Stimulated activated naive CD4-positive, alpha-beta T cell treated with Interleukin-2 at 50 U/mL for 16 hours (primary cell): ENCODE data around the gene CPNE2.
"Not testable (repeated sequence)": the region's sequence is repeated elsewhere in the genome, so short reads cannot be mapped to it uniquely, and the experiment has no call there.

Experiments used
- DNase-seq: peaks from one replicate; lab custom pipeline; 2025; lab: John Stamatoyannopoulos, UW

CPNE2 gene

DNA sequence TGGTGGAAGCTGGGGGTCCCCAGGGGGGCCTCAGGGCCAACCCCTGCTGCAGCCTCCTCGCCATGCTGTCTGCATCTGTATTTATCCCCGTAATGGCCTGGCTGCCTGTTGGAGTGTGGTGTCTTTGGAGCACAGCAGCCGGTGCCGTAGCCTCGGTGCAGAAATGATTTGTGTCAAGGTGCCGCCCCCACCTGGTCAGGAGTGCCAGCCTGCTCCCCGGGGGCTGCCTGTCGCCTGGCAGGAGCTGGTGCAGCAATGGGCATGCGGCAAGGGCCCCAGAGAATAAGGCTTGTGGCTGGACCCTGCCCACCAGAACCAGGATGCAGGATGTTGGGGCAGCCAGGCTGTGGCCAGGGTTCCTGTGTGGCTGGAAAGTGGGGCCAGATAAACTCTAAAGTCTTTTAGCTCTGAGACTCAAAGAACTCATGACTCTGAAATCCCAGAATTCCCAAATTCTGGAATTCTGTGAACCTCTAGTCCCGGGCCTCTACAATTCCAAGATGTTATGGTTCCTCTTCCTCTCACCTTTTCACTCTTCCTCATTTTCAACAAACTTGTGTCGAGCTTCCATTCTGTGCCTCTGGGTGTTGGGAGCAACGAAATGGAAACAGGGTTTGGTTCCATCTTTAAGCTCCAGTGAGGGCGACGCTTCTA, 5.9 kb downstream of the CPNE2 start:
- DNase-seq = no peak

DNA sequence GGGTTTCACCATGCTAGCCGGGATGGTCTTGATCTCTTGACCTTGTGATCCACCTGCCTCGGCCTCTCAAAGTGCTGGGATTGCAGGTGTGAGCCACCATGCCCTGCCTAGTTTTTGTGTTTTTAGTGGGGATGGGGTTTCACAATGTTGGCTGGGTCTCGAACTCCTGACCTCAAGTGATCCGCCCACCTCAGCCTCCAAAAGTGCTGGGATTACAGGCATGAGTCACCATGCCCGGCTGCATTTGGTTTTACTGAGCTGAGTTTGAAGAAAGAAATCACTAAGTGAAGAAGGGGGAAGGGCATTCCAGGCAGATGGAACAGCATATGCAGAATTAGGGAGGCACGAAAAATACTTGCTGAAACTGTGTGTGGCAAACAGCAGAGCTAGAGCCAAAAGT, 7.6 kb downstream of the CPNE2 start:
- DNase-seq = not testable (repeated sequence)

DNA sequence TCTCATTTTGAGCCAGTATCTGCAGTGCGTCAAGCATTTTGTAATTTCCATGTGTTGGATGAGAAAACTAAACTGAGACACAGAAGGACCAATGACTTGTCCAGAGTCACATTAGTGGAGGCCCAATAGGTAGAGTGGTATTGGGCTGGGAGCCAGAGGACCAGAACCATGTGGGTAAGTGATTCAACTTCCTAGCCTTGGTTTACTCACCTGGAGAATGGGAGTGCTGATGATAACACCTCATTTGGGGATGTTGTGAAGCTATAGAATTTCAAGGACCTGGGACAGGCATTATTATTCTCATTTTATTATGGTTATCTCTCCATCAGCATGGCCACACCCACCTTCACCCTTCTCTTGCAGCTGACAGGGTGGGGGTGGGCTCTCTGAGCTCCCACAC, 8.1 kb downstream of the CPNE2 start:
- DNase-seq = no peak

DNA sequence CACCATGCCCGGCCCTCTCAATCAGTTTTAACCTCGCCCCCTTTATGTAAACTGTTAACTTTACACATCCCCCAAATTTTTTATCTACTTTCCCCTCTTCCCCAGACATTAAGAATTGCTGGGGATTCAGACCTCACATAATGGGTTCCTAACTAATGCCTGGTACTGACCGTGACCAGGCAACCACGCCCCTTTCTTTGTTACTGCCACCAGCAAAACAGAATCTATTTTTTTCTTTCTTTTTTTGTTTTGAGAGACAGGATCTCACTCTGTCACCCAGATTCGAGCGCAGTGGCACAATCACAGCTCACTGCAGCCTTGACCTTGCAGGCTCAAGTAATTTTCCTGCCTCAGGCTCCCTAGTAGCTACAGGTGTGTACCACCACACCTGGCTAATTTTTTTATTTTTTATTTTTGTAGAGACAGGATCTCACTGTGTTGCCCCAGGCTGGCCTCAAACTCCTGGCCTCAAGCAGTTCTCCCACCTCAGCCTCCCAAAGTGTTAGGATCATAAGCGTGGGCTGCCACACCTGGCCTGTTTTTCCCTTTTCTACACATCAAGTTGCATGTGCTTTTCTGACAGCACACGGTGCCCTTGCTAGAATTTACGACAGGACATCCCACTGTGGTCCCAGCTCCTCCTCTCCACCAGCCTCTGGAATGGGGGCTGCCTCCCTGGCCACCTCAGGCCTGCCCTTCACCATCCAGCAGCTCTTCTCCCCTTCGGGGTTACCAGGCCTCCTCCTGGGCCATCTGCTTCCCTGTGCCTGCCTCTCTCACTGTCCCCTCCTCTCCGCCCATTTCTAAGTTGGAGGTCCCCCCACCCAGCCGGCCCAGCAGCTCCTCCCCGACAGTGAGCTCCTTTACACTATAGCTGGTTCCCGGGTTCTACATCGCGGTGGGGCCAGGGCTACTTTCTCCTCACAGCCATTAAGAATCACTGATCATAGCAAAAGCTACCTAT, 10.8 kb downstream of the CPNE2 start:
- DNase-seq = no peak

DNA sequence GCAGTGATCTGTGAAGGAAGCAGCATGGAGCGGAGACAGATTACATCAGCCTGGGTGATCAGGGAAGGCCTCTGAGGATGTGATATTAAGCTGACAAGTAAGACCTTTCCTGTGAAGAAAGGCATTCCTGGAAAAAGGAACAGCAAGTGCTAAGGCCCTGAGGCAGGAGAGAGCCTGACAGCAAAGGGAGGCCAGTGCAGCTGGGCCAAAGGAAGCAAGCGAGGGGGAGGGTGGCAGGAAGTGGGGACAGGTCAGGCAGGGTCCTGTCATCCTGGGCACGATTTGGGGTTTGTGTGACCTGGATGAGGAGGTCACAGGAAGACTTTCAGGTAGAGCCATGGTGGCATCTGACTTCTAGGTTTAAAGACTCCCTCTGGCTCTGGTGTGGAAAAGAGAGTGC, 12.3 kb downstream of the CPNE2 start:
- no peak for DNase-seq

DNA sequence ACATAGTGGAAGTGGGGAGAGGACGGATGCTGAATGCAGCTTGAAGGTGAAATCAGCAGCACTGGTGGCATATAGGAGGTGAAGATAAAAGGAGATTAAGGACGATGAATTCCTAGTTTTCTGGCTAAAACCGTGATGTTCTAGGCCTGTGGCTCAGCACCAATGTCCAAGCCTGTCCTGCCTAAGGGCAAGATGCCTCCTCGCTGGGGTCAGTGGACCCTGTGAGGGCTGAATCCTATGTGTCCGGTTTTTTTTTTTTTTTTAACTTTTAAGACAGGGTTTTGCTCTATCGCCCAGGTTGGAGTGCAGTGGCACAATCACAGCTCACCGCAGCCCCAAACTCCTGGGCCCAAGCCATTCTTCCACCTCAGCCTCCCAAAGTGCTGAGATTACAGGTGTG, 12.8 kb downstream of the CPNE2 start:
- DNase-seq = no peak

DNA sequence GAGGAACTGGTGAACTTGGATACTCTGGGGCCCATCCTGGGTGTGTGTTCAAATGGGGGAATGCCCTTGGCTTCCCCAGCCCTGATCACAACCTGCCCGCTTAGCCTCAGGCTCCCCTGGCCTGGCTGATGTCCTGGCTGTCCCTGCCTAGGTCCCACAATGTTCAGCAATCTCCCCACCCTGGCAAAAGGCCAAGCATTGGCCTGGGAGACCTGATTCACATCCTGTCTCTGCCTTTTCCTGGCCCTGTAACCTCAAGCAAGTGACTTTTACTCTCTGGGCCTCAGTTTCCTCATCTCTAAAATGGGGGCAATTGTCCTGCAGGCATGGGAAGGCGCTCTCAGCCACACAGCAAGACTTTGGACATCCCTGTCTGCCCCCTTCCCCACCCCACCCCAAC, 14.4 kb downstream of the CPNE2 start:
- DNase-seq = no peak

DNA sequence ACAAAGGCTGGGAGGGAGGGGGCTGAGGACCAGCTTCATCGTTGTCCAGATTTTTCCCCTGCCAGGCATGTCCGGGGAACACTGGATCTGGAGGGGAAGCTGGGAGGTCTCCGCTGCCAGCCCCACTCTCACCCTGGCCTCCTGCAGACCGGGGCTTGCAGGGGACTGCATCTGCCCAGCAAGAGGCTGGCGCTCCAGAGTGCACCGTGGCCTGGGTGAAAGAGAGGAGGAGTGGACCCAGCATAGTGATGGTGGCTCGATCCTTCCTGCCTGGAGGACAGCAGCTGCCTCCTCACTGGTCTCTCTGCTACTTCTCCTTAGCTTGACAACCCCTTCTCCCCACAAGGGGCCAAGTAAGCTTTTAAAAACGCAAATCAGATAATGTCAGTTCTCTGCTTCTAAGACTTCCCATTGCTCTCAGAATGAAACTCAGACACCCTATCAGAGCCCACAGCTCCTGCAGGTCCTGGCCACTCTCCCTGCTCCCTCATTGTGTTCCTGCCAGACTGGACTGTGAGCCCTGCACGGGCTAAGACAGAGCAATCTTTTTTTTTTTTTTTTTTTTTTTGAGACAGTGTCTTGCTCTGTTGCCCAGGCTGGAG, 15.0 kb downstream of the CPNE2 start:
- DNase-seq = no peak

GRCh38 chr16:57108432-57108831, 16.0 kb downstream of the CPNE2 start:
- DNase-seq = no peak

DNA sequence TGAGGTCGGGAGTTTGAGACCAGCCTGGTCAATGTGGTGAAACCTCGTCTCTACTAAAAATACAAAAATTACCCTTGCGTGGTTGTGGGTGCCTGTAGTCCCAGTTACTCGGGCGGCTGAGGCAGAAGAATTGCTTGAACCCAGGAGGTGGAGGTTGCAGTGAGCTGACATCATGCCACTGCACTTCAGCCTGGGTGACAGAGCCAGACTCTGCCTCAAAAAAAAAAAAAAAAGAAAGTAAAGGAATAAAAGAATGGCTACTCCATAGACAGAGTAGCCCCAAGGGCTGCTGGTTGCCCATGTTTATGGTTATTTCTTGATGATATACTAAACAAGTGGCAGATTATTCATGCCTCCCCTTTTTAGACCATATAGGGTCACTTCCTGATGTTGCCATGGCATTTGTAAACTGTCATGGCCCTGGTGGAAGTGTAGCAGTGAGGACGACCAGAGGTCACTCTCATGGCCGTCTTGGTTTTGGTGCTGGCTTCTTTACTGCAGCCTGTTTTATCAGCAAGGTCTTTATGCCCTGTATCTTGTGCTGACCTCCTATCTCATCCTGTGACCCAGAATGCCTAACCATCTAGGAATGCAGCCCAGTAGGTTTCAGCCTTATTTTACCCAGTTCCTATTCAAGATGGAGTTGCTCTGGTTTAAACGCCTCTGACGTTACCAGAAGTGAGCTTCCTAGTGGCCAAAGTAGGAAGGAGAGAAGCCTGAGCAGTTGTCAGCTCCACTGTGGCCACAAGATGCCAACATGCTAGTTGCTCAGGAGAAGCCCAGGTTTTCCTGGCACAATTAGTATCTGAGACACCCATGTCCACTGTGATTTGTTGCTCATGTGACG, 17.1 kb downstream of the CPNE2 start:
- not testable (repeated sequence) for DNase-seq

- DNase-seq = no peak
Measured at GRCh38 chr16:57110937-57111336, 18.6 kb downstream of the CPNE2 start.

DNA sequence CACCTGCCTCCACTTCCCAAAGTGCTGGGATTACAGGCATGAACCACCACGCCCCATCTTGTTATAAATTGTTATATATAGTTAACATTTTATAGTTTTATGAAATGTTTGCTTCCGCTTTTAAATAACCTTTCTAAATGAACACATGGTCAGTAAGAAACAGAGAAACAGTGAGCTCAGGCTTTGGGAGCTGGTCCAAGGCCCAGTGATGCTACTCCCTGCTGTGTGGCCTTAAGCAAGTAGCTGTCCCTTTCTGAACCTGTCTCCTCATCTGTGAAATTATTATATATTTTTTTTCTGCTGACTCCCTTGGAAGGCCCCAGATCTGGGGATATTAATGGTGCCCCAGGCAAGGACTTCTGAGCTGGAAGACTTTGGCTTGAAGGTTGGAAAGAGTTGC, 19.0 kb downstream of the CPNE2 start:
- DNase-seq = no peak

GRCh38 chr16:57112403-57113041, 20.1 kb downstream of the CPNE2 start:
- DNase-seq = no peak

- DNase-seq = no peak
Measured at GRCh38 chr16:57113042-57113453, 20.7 kb downstream of the CPNE2 start.

DNA sequence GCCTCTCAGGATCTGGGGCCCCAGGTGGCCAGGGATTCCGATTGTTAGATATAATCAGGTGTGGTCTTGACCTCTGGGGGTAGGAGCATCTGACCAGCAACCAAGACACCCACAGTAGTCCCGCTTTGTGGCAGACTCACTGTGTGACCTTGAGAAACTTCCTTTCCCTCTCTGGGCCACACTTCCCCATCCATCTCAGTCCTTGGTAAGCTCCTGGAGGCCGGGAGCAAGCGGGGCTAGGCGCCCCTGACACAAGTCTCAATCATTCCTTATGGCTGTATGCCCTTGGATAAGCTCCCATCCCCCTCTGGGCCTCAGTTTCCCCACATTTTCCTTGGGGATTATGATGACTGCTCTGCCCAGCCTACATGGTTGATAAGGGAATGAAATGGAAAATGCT, 21.3 kb downstream of the CPNE2 start:
- no peak for DNase-seq

GRCh38 chr16:57115168-57115513, 22.8 kb downstream of the CPNE2 start:
- DNase-seq = no peak

DNA sequence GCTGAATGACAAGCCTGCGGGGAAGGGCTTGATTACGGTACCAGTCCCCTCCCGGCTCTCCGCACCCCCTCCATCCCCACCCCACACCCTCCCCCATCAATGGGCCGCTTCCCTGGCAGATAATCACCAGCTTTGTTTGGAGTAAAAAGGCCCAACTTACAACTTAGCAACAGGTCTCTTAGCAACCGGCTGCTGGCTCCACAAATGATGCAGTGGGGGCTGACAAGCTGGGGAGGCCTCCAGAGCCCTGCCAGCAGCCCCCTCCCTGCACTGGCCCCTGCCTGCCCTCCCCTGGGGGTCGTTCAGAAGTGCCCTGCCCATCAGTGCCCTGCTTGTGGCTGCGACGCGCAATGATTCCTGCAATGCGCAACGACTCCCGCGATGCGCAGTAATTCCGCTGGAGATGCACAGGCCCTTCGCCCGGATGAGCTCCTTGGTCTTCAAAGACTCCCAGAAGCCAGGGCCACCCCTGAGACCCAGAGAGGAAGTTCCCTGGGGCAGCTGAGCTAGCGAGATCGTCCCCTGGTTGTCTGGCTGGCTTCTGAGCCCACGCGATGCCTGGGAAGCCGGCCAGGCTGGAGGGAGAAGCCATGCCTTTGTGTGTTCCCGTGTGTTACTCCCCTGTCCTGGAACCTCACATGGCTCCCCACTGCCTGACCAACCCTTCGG, 23.3 kb downstream of the CPNE2 start:
- no peak for DNase-seq

- no peak for DNase-seq
Measured at GRCh38 chr16:57118461-57119084, 26.2 kb downstream of the CPNE2 start.

- DNase-seq = no peak
Measured at GRCh38 chr16:57123216-57123973, 31.0 kb downstream of the CPNE2 start.
